Progenitor cell of endocrine pancreas (in vitro differentiated cells): ENCODE data around the gene PACSIN3. TPM values are rescaled to one million over a fixed set of nuclear protein-coding genes. Genes with fewer than 3 reads are reported as not detected.

ENCODE experiments used
- DNase-seq: peaks from one replicate; pipeline ENCODE4 v3.0.0; 2021; ENCODE audit warnings: low spot score; ENCODE audit not compliant: unreplicated experiment
- H3K27ac Mint-ChIP-seq: 2 replicates; pipeline ENCODE4 v1.8.0; 2021; ENCODE audit warnings: mild to moderate bottlenecking, moderate library complexity, mixed read lengths
- H3K27me3 Mint-ChIP-seq: 2 replicates; pipeline ENCODE4 v1.8.0; 2021; ENCODE audit warnings: mixed read lengths
- H3K36me3 Mint-ChIP-seq: 2 replicates; pipeline ENCODE4 v1.8.0; 2022; ENCODE audit warnings: mixed read lengths; ENCODE audit not compliant: insufficient read depth
- H3K4me1 Mint-ChIP-seq: 2 replicates; pipeline ENCODE4 v1.8.0; 2021; ENCODE audit warnings: low read depth, mixed read lengths
- H3K4me3 Mint-ChIP-seq: 2 replicates; pipeline ENCODE4 v1.8.0; 2021; ENCODE audit warnings: low read depth, mild to moderate bottlenecking, moderate library complexity, mixed read lengths
- H3K9me3 Mint-ChIP-seq: 2 replicates; pipeline ENCODE4 v1.8.0; 2021; ENCODE audit warnings: low read depth, mixed read lengths
- total RNA-seq: library from RNA; stranded (reverse); gene quantifications from 2 replicates; pipeline ENCODE4 v1.2.1, GENCODE V29; 2021
- TF ChIP-seq, protein P1 (sequence below): fragments of 200-600 bp; sonication (generic); IDR thresholded peaks from one replicate; pipeline ENCODE4 v1.5.0; 2021; ENCODE audit warnings: antibody characterized with exemption, mild to moderate bottlenecking; ENCODE audit not compliant: unreplicated experiment

Gene PACSIN3
- total RNA-seq, 1 donor from 2014 or later: 59.6 TPM

DNA sequence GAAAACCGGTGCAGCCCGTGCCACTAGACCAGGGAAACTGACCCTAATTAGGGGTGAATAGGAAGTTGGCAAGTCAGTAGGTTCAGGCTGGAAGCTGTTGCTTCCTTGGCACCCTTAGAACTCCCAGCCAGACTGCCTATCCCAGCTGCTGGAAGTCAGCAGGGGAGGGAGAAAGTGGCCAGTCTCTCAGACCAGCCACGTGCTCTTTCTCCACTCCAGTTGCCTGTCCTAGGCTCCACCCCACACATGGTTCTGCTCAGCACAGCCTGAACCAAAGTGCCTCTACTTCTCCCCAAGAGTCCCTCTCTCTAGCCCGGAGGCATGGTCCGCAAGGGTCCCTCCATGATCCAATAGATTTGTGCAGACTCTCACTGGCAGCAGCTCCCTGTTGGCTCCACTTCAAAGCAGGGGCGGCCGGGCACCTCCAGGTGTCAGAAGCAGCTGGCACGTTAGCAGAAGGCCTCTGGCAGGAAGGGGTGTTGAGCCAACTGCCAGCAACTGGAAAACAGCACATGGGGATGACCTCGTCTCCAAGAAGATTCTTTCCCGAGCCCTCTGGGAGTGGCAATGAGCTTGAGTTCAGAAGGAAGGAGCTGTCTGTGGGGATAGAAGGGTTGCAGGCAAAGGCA lies 37.2 kb downstream of the PACSIN3 start:
- Mint-ChIP-seq H3K27me3 (no peaks in the 10 kb centered on the region), H3K4me1 (peaks cover 1% of the 10 kb centered on the region), H3K27ac (no peak overlapping the region), H3K9me3 (no peaks in the 10 kb centered on the region), H3K4me3 (no peak overlapping the region), H3K36me3 (peaks cover 2% of the 10 kb centered on the region)
- DNase-seq: no peak
- TF ChIP-seq, protein P1, sequence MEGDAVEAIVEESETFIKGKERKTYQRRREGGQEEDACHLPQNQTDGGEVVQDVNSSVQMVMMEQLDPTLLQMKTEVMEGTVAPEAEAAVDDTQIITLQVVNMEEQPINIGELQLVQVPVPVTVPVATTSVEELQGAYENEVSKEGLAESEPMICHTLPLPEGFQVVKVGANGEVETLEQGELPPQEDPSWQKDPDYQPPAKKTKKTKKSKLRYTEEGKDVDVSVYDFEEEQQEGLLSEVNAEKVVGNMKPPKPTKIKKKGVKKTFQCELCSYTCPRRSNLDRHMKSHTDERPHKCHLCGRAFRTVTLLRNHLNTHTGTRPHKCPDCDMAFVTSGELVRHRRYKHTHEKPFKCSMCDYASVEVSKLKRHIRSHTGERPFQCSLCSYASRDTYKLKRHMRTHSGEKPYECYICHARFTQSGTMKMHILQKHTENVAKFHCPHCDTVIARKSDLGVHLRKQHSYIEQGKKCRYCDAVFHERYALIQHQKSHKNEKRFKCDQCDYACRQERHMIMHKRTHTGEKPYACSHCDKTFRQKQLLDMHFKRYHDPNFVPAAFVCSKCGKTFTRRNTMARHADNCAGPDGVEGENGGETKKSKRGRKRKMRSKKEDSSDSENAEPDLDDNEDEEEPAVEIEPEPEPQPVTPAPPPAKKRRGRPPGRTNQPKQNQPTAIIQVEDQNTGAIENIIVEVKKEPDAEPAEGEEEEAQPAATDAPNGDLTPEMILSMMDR: no peak

DNA sequence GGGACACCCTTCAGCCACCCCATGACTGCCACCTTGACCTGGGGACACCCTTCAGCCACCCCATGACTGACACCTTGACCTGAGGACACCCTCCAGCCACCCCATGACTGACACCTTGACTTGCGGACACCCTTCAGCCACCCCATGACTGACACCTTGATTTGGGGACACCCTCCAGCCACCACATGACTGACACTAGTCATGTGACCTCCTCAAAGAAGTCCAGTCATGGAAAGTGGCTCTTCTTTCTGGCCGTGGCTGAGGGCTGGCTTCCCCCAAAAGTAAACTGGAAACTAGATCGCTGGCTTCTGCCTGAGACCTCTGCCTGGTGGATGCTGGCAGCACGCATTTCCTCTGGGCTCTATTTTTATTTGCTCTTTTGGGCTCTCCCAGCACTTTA lies 38.0 kb downstream of the PACSIN3 start:
- no peak overlapping the region for H3K27ac Mint-ChIP-seq
- no peak overlapping the region for H3K4me3 Mint-ChIP-seq

DNA sequence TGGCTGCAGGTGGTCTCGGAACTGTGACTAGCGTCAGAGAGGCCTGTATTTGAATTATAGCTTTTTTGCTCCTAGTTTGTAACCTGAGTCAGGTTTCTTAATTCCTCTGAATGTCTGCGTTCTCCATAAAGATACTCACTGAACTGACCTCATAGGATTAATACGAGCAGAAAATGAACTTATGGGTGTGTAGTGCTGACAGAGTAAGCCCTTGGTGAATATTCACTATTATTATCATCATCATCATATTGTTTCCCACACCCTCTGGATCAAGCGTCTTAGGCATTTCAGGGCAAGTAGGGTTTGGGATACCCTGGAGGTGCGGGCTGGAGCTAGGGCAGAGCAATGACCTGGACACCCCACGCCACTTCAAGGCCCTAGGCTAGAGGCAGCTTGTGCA lies 38.6 kb downstream of the PACSIN3 start:
- no peaks in the 10 kb centered on the region for H3K27me3 Mint-ChIP-seq
- no peaks in the 10 kb centered on the region for H3K9me3 Mint-ChIP-seq
- no peak overlapping the region for H3K27ac Mint-ChIP-seq
- no peak overlapping the region for H3K4me3 Mint-ChIP-seq
- TF ChIP-seq, protein P1: no peak
- no peaks in the 10 kb centered on the region for H3K36me3 Mint-ChIP-seq
- H3K4me1 Mint-ChIP-seq: no peaks in the 10 kb centered on the region
- DNase-seq: no peak

More for the DNA sequence above, 38.0 kb downstream of the PACSIN3 start:
- Mint-ChIP-seq H3K36me3 (peaks cover 2% of the 10 kb centered on the region), H3K27me3 (no peaks in the 10 kb centered on the region), H3K9me3 (no peaks in the 10 kb centered on the region), H3K4me1 (peaks cover 1% of the 10 kb centered on the region)
- DNase-seq: no peak
- TF ChIP-seq, protein P1: no peak

DNA sequence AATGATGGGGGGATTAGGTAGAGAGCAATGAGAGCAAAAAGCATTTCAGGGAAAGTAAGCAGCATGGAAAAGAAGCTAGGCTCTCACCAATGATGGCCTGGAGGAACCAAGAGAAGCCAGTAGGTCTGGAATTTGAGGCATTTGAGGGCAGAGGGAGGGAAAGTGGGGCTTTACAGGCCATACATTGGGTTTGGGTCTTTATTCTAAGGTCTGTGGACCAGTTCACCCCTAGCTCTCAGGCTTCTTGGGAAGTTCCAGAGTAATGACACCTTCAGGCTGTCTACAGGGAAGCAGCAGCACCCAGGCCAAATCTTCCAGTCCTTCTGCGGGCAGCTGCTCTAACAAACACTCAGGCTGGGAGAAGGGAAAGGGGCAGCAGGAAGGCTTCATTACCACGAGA lies 39.0 kb downstream of the PACSIN3 start:
- H3K36me3 Mint-ChIP-seq: no peaks in the 10 kb centered on the region
- H3K9me3 Mint-ChIP-seq: no peaks in the 10 kb centered on the region
- H3K4me3 Mint-ChIP-seq: no peak overlapping the region
- H3K4me1 Mint-ChIP-seq: no peaks in the 10 kb centered on the region
- TF ChIP-seq, protein P1: no peak
- no peak for DNase-seq
- no peak overlapping the region for H3K27ac Mint-ChIP-seq
- no peaks in the 10 kb centered on the region for H3K27me3 Mint-ChIP-seq

DNA sequence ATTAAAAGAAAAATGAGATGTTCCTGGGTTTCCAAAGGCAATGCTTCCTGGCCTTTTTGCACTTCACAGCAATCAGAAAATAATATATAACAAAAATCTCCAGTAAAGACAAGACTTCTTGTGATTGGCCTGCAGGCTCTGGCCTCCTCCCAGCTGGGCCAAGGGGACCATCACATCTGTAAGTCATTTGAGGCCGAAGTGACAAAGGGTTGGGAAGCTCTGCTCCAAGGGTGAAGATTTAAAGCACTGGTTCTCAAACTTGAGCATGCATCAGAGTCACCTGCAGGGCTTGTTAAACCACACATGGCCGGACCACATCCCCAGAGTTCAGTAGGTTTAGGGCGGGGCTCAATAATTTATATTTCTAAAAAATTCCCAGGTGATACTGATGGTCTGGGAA lies 41.7 kb downstream of the PACSIN3 start:
- Mint-ChIP-seq H3K36me3 (no peaks in the 10 kb centered on the region), H3K9me3 (no peaks in the 10 kb centered on the region), H3K27ac (no peak overlapping the region), H3K4me1 (no peaks in the 10 kb centered on the region), H3K4me3 (no peak overlapping the region), H3K27me3 (no peaks in the 10 kb centered on the region)
- TF ChIP-seq, protein P1: no peak
- no peak for DNase-seq
